Esophagus muscularis mucosa (tissue), 3 donors: ENCODE results near the gene GABARAPL1.

Experiments
- POLR2AphosphoS5 ChIP-seq, 2 donors: sonication (generic); formaldehyde crosslinking; IDR thresholded peaks; one replicate each; pipeline ENCODE4 v1.6.1; 2017; ENCODE audit warnings: antibody characterized with exemption in 2 of 2
- TF ChIP-seq, protein P1 (sequence below), 3 experiments: fragments of 200-600 bp in 2 of 3; fragments of 450-650 bp in 1 of 3; sonication (generic) in 2 of 3; IDR thresholded peaks; one replicate each; pipeline ENCODE4 v1.5.1; 2017 to 2019; ENCODE audit warnings: antibody characterized with exemption in 3 of 3, mild to moderate bottlenecking in 2 of 3, moderate library complexity in 1 of 3

- no peak for TF ChIP-seq POLR2AphosphoS5 (IDR thresholded peaks at IDR 0.05)
- TF ChIP-seq, protein P1, sequence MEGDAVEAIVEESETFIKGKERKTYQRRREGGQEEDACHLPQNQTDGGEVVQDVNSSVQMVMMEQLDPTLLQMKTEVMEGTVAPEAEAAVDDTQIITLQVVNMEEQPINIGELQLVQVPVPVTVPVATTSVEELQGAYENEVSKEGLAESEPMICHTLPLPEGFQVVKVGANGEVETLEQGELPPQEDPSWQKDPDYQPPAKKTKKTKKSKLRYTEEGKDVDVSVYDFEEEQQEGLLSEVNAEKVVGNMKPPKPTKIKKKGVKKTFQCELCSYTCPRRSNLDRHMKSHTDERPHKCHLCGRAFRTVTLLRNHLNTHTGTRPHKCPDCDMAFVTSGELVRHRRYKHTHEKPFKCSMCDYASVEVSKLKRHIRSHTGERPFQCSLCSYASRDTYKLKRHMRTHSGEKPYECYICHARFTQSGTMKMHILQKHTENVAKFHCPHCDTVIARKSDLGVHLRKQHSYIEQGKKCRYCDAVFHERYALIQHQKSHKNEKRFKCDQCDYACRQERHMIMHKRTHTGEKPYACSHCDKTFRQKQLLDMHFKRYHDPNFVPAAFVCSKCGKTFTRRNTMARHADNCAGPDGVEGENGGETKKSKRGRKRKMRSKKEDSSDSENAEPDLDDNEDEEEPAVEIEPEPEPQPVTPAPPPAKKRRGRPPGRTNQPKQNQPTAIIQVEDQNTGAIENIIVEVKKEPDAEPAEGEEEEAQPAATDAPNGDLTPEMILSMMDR (IDR thresholded peaks at IDR 0.05), result no peak
Measured at GRCh38 chr12:10207136-10207535, 5.5 kb upstream of the GABARAPL1 start.
